Right renal pelvis (tissue), 4 donors: ENCODE data around the gene AKR1B1. TPM values are rescaled to one million over a fixed set of nuclear protein-coding genes. Genes with fewer than 3 reads are reported as not detected.

Source experiments
- DNase-seq, 4 donors: peaks; one replicate each; pipeline ENCODE4 v3.0.0-alpha.2; 2013; ENCODE audit warnings: low read depth in 4 of 4, low spot score in 3 of 4, missing footprints in 1 of 4
- polyA plus RNA-seq, 4 donors: library from polyadenylated mRNA; unstranded; fragments of 120-200 nt; gene quantifications; one replicate each; pipeline ENCODE4 v1.2.1, GENCODE V29; 2013; ENCODE audit not compliant: insufficient read length in 4 of 4

Gene AKR1B1
- polyA plus RNA-seq, 4 donors, result 102 to 111 (median 106) TPM

GRCh38 chr7:134446923-134447322 is 12.0 kb downstream of the AKR1B1 start:
- DNase-seq, result no peak

- DNase-seq, result no peak
Observed at GRCh38 chr7:134446446-134446845, 12.5 kb downstream of the AKR1B1 start.

GRCh38 chr7:134444961-134445315 is 14.0 kb downstream of the AKR1B1 start:
- DNase-seq, result no peak

GRCh38 chr7:134444198-134444960 is 14.5 kb downstream of the AKR1B1 start:
- no peak for DNase-seq

- no peak for DNase-seq
Observed at GRCh38 chr7:134443396-134444070, 15.4 kb downstream of the AKR1B1 start.

GRCh38 chr7:134442441-134443220 is 16.3 kb downstream of the AKR1B1 start:
- no peak for DNase-seq

- no peak for DNase-seq
Observed at GRCh38 chr7:134441264-134441663, 17.6 kb downstream of the AKR1B1 start.

GRCh38 chr7:134440476-134440875 is 18.4 kb downstream of the AKR1B1 start:
- no peak for DNase-seq

GRCh38 chr7:134440067-134440466 is 18.8 kb downstream of the AKR1B1 start:
- DNase-seq, result no peak

GRCh38 chr7:134438946-134439345 is 20.0 kb downstream of the AKR1B1 start:
- no peak for DNase-seq

GRCh38 chr7:134435161-134435920 is 23.6 kb downstream of the AKR1B1 start:
- no peak for DNase-seq

- DNase-seq, result no peak
Observed at GRCh38 chr7:134434701-134435100, 24.2 kb downstream of the AKR1B1 start.

- no peak for DNase-seq
Observed at GRCh38 chr7:134433430-134433829, 25.5 kb downstream of the AKR1B1 start.

- DNase-seq, result peak; percentile 85 to 89 (median 88)
Observed at GRCh38 chr7:134432296-134433152, 26.4 kb downstream of the AKR1B1 start.

- no peak for DNase-seq
Observed at GRCh38 chr7:134431815-134432214, 27.1 kb downstream of the AKR1B1 start.

GRCh38 chr7:134429481-134429880 is 29.4 kb downstream of the AKR1B1 start:
- DNase-seq, result no peak

- no peak for DNase-seq
Observed at GRCh38 chr7:134428942-134429341, 30.0 kb downstream of the AKR1B1 start.

GRCh38 chr7:134427896-134428295 is 31.0 kb downstream of the AKR1B1 start:
- DNase-seq, result no peak

GRCh38 chr7:134425777-134426176 is 33.1 kb downstream of the AKR1B1 start:
- no peak for DNase-seq

GRCh38 chr7:134422638-134423037 is 36.3 kb downstream of the AKR1B1 start:
- DNase-seq, result no peak
